SH-SY5Y (cell line): ENCODE measurements around the gene KMT2B.

Experiments used
- GATA2 ChIP-seq: IDR thresholded peaks from 2 replicates; pipeline ENCODE4 v1.6.1; 2011; ENCODE audit warnings: mild to moderate bottlenecking, low read depth, low read length
- GATA3 ChIP-seq: IDR thresholded peaks from 2 replicates; pipeline ENCODE4 v1.6.1; 2011; ENCODE audit warnings: low read depth, mild to moderate bottlenecking, low read length, moderate library complexity

DNA sequence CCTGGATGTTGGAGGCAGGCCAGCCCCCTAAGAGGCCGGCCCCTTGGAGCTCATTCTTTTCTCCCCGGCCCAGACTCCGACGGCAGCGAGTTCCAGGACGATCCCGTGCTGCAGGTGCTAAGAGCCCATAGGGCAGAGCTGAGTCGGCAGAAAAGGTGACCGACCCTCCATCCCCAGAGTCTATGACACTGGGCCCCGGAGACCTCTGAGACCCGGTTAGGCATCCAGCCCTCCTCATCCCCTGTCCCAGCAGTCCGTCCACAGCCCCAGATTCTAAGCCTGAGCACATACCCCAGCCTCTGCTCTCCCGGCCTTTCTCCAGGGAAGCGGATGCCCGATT, 50.2 kb downstream of the KMT2B start:
- TF ChIP-seq GATA2, result no peak
- no peak for TF ChIP-seq GATA3
